Upper lobe of left lung (tissue), 4 donors: ENCODE data around the gene CRIP2.

Source experiments
- CTCF ChIP-seq, 6 experiments: fragments of 450-650 bp in 4 of 6; fragments of 200-600 bp in 2 of 6; sonication (generic) in 2 of 6; IDR thresholded peaks; one replicate each; pipeline ENCODE4 v1.5.1; 2016 to 2019; ENCODE audit warnings: antibody characterized with exemption in 6 of 6
- EP300 ChIP-seq, 4 donors: sonication (generic); formaldehyde crosslinking; IDR thresholded peaks; one replicate each; pipeline ENCODE4 v1.5.1; 2017; ENCODE audit warnings: antibody characterized with exemption in 4 of 4, control low read depth in 2 of 4
- POLR2A ChIP-seq, 4 donors: fragments of 450-650 bp; IDR thresholded peaks; one replicate each; pipeline ENCODE4 v1.5.1; 2016 to 2017; ENCODE audit warnings: antibody characterized with exemption in 4 of 4, mild to moderate bottlenecking in 2 of 4

GRCh38 chr14:105444859-105445258, 29.8 kb upstream of the CRIP2 start:
- no peak for TF ChIP-seq POLR2A (IDR thresholded peaks at IDR 0.05)
- TF ChIP-seq CTCF (IDR thresholded peaks at IDR 0.05), result no peak
- TF ChIP-seq EP300 (IDR thresholded peaks at IDR 0.05), result no peak
